Fibroblast of skin of left biceps (primary cell): Measurements from ENCODE around the gene FUBP1.
"Not testable (repeated sequence)": the region's sequence is repeated elsewhere in the genome, so short reads cannot be mapped to it uniquely, and the experiment has no call there.

Source experiments
- DNase-seq, 2 experiments: peaks; one replicate each; pipeline ENCODE4 v3.0.0-alpha.2; 2013; ENCODE audit warnings: low read depth in 2 of 2

The FUBP1 gene

GRCh38 chr1:77945345-77945744, 33.5 kb downstream of the FUBP1 start:
- no peak for DNase-seq

DNA sequence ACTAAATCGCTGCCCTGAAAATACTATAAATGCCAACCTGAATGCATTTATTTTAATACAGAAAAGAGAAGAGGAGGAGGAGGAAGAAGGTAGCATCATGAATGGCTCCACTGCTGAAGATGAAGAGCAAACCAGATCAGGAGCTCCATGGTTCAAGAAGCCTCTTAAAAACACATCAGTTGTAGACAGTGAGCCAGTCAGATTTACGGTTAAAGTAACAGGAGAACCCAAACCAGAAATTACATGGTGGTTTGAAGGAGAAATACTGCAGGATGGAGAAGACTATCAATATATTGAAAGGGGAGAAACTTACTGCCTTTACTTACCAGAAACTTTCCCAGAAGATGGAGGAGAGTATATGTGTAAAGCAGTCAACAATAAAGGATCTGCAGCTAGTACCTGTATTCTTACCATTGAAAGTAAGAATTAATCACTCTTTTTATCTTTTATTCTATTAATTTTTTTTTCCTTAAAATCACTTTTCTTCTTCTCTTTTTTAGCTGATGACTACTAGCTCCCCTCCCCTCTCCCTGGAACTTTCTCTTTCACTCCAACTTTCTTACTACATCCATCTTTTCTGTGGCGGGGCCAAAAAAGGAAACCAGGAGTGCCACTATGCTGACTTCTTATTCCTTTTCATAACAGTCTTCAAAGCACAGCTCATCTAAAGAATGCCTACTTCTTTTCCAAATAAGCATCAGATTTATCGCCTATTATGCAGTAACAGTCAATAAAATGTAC, 36.3 kb downstream of the FUBP1 start:
- DNase-seq, result no peak

DNA sequence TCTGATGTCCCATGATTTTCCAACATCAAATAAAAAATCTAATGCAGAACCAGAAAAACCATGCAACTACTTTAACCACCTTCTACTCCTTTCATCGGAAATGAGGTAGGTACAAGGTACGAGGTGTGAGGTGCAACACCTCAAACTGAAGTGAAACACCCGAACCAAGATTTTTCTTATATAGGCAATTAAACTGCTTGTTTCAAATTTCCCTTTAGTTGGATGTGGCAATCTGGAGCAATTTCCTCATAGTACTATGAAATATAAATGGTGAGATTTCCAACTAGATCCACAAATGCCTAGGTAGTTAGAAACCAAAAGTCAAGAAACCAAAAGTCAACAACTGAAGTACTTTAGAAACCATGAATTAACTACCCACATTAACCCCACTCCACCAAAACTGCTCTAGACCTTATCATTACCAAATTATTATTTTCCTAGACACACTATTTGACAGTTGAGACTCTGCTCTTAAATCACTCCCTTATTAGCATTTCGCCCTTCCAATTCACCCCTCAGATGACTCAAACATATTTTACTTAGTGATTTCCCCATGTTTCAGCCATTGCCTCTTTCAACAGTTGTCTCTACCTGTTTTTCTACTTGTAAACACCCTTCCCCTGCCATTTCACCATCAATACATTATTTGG, 37.8 kb downstream of the FUBP1 start:
- DNase-seq, result no peak

DNA sequence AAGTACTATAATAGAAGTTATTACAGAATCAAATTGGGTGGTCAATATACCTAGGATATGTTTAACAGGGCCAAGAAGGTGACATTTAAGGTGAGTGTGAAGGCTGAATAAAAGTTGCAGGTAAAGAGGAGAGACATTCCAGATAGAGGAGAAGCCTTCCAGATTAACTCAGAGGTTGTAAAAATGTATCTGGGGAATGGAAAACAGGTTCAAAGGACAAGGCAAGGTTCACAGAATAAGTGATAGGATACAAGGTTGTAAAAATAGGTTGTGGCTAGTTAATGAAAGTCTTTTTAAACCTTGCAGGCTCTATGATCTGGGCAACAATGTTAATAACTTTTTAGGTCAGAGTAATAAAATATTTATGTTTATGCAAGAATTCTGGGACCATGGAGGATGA, 40.2 kb downstream of the FUBP1 start:
- no peak for DNase-seq

GRCh38 chr1:77929806-77930205, 49.1 kb downstream of the FUBP1 start:
- no peak for DNase-seq

DNA sequence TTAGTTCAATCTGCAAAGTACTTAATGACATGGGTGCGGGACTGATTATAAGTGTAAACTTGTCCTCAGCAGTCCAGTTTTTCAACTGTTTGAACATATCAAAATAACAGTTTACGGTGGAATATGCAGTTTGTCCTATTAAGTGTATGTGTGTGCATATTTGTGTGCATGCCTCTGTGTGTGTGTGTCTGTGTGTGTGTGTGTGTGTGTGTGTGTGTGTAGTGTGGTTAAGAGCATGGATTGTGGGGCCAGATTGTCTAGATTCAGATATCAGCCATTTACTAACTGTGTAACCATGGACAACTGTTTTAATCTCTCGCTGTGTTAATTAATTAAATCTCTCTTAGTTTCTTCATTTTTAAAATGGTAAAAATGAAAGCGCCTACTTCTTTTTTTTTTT, 51.5 kb downstream of the FUBP1 start:
- no peak for DNase-seq

GRCh38 chr1:77926561-77927357, 52.1 kb downstream of the FUBP1 start:
- no peak for DNase-seq

DNA sequence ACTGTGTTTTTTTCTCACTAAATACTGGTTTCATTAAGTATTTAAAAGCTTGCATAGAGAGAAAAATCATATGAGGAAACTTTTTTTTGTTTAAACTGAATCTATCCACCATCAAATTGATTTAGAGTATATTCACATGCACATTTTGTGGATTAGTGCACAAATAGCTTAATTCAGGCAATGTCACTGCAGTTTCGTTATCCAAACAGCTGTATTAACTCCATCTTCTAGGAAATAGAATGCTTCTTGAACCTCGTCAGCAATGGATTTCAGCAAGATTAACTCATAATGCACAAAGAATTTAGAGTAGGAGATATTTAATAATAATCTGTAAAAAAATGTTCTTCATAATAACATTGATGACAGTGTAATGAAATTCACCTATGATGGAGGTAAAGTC, 52.9 kb downstream of the FUBP1 start:
- no peak for DNase-seq

GRCh38 chr1:77925518-77925917, 53.4 kb downstream of the FUBP1 start:
- DNase-seq, result peak; percentile 44

GRCh38 chr1:77918918-77919317, 60.0 kb downstream of the FUBP1 start:
- not testable (repeated sequence) for DNase-seq

GRCh38 chr1:77910116-77910515, 68.8 kb downstream of the FUBP1 start:
- no peak for DNase-seq

DNA sequence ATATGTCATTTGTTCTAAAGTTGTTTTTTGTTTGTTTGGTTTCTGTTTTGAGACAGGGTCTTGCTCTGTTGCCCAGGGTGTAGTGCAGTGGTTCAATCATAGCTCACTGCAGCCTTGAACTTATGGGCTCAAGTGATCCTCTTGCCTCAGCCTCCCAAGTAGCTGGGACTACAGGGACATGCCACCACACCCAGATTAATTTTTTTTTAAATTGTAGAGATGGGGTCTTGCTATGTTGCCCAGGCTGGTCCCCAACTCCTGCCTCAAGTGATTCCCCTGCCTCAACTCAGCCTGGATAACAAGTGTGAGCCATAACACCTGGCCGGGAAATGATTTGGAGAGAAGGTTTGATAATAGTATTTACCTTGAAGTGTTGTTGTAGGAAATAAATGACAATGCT, 72.2 kb downstream of the FUBP1 start:
- no peak for DNase-seq

DNA sequence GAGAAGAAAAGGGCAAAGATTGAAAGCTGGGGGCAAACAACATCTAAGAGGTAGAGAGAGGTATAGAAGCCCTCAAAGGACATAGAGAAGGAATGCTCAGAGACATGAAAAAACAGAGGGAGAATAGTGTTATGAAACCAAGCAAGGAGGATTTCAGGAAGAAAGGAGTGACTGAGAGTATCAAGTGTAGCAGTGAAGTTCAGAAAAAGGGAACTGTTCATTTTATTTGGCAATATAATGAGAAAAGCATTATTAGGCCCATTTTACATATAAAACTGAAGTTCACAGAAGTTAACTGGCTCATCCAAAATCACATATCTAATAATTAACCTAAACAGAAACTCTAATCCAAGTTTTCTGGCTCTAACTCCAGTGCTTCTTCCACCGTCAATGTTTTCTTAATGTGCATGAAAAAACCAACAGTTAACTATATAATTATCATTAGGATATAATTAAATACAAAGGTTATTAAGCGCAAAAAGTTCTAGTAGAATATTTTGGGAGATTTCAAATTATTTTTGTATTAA, 72.8 kb downstream of the FUBP1 start:
- no peak for DNase-seq

DNA sequence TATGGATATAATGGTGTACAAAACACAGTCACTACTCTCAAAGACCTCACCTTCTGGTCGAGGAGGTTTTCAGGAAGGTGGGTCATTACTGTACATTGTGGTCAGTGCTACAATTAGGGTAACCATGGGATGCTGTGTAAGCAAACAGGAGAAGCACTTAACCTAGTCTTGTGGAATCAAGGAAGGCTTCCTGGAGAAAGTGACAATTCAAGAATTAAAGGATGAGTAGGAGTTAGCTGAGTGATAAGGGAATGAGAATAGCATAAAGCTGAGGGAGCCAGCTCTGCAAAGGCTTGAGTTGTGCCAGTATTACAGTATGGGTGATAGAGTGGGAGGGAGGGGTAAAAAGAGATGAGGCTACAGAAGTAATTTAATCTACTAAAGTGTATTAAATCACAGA, 73.3 kb downstream of the FUBP1 start:
- no peak for DNase-seq

DNA sequence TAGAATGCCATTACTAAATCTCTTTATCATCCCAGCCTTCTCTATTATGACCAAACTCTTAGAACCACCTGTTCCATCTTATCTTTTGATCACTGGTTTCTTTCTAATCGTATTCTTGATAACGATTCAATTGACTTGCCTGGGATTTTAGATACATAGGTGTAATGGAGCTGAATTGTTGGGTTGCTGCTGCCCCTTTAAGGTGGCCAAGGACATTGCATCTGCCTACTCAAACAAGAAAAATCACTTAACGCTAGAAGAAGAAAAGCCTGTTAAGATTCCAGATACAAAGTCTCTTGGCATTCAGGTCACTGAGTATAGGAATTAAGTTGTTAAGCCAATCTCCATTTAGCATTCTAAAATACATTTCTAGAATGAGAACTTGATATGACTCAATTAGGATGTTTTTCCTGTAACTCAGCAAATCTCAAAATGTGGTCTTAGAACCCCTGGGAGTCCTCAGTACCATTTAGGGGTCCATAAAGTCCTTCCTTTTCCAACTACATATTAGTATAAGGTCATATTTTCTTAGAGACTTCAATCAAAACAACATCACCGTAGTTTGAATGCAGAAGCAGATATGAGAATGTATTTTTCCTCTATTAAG, 78.1 kb downstream of the FUBP1 start:
- DNase-seq, result no peak

DNA sequence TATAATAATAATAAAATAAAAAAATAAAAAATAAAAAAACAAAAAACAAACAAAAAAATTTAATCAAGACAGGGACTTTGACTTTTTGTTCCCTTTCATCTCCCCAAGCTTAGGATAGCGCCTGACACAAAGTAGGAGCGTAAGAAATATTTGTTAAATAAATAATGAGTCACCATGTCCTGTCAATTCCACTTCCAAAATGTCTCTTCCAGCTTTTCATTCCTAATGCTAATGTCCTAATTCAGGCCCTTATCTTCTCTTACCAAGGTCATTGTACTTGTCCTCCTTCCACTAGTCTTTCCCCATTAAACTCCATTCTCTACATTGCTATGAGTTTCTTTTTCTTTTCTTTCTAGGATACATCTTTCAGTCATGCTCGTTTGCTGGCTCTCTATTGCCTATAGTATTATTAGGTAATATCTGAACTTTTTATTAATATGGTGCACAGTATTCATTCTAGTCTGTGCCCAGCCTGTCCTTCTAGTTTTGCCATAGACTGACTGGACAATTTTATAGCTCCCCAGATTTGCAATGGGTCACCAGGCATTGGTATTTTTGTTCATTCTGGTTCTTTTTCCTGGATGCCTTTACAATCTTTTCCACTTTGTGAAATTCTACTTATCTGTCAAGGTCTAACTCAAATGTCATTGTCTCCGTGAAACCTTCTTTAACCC, 79.1 kb downstream of the FUBP1 start:
- DNase-seq, result no peak
